ENCODE results near the gene THRAP3.

THRAP3 gene

DNA sequence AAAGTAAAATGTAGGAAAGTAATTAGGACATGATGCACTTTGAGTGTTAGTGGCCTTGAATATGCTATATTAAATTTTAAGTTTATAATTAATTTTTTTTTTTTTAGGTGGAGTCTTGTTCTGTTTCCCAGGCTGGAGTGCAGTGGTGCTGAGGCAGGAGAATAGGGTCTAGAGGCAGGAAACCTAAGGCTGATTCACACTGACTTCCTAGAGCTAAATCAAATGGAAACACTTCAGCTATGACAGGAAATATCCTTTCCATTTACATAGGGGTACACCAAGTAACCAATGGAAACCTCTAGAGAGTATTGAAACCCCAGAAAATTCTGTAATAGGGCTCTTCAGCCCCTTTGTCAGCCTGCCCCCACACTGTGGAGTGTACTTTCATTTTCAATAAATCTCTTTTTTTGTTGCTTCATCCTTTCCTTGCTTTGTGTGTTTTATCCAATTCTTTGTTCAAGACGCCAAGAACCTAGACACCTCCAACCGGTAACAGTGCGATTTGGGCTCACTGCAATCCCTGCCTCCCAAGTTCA, 17.9 kb upstream of the THRAP3 start:
- Histone ChIP-seq H2AFZ (ENCODE audit: insufficient read depth, low read length, poor library complexity) (no peak overlapping the region), H3K14ac (ENCODE audit: low read length) (no peak overlapping the region), H3K23ac (ENCODE audit: low read length) (no peak overlapping the region), H3K9ac (ENCODE audit: low read length) (no peak overlapping the region), H3K9me3 (ENCODE audit: insufficient read depth, low read depth, low read length) (no peaks in the 10 kb centered on the region), H3K79me1 (ENCODE audit: low read length) (no peaks in the 10 kb centered on the region), H3K4me1 (ENCODE audit: control insufficient read depth in 1 of 2, insufficient read depth in 2 of 2, low read length in 2 of 2) (no peaks in the 10 kb centered on the region), H2BK120ac (ENCODE audit: insufficient read depth, low read length, poor library complexity) (no peak overlapping the region), H4K91ac (ENCODE audit: low read depth, low read length) (no peak overlapping the region), H3K27me3 (ENCODE audit: insufficient read depth, low read length) (no peaks in the 10 kb centered on the region), H3K4me2 (ENCODE audit: low read length) (no peak overlapping the region), H3K4ac (ENCODE audit: low read depth, low read length) (no peak overlapping the region), H2AK5ac (ENCODE audit: low read length) (no peak overlapping the region), H4K12ac (ENCODE audit: low read depth, low read length) (no peak overlapping the region), H3K36me3 (ENCODE audit: control insufficient read depth in 1 of 2, insufficient read depth in 2 of 2, low read length in 2 of 2) (no peaks in the 10 kb centered on the region), H3K79me2 (ENCODE audit: control insufficient read depth, insufficient read depth, low read length, poor library complexity) (no peaks in the 10 kb centered on the region), H3K18ac (ENCODE audit: low read length) (no peak overlapping the region), H3K4me3 (ENCODE audit: low read depth, low read length) (no peak overlapping the region), H2BK12ac (ENCODE audit: low read length) (no peak overlapping the region), H4K8ac (ENCODE audit: low read depth, low read length) (no peak overlapping the region), H2BK5ac (ENCODE audit: low read depth, low read length, poor library complexity) (no peak overlapping the region), H3K27ac (ENCODE audit: low read depth, low read length) (no peak overlapping the region)
- no peak for DNase-seq
- no CpG with 5 or more reads among the region's 3 CpGs for WGBS (ENCODE audit: extremely low coverage, insufficient coverage, insufficient read length)

DNA sequence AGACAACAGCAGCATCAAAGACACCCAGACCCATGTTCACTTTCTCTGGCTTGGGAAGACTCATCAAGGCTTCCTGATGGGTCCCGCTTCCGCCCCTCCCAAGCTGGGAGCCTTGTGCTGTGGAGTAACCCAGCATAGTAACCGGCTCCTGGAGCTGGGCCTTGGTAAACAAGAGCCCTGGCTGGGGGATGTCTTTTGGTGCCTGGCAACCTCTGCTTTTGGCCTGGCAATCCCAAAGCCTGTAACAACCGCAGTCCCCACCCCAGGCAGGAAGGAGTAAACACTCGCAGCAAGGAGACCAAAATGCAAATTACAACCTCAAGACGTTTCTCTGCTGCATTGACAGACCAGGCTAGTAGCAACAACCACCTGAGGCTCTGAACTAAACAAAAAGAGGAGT, 16.9 kb upstream of the THRAP3 start:
- H3K9me3 ChIP-seq (ENCODE audit: insufficient read depth, low read depth, low read length), result no peaks in the 10 kb centered on the region
- H2AK5ac ChIP-seq (ENCODE audit: low read length), result no peak overlapping the region
- H3K4ac ChIP-seq (ENCODE audit: low read depth, low read length), result no peak overlapping the region
- no peak overlapping the region for H3K4me3 ChIP-seq (ENCODE audit: low read depth, low read length)
- no peaks in the 10 kb centered on the region for H3K79me2 ChIP-seq (ENCODE audit: control insufficient read depth, insufficient read depth, low read length, poor library complexity)
- H3K18ac ChIP-seq (ENCODE audit: low read length), result no peak overlapping the region
- no CpG with 5 or more reads among the region's 6 CpGs for WGBS (ENCODE audit: extremely low coverage, insufficient coverage, insufficient read length)
- H3K4me2 ChIP-seq (ENCODE audit: low read length), result no peak overlapping the region
- H3K9ac ChIP-seq (ENCODE audit: low read length), result no peak overlapping the region
- H3K14ac ChIP-seq (ENCODE audit: low read length), result no peak overlapping the region
- no peak overlapping the region for H4K91ac ChIP-seq (ENCODE audit: low read depth, low read length)
- H3K79me1 ChIP-seq (ENCODE audit: low read length), result no peaks in the 10 kb centered on the region
- H3K27ac ChIP-seq (ENCODE audit: low read depth, low read length), result no peak overlapping the region
- no peak overlapping the region for H2BK5ac ChIP-seq (ENCODE audit: low read depth, low read length, poor library complexity)
- DNase-seq, result no peak
- H3K4me1 ChIP-seq (ENCODE audit: control insufficient read depth in 1 of 2, insufficient read depth in 2 of 2, low read length in 2 of 2), result no peaks in the 10 kb centered on the region
- H2BK120ac ChIP-seq (ENCODE audit: insufficient read depth, low read length, poor library complexity), result no peak overlapping the region
- no peak overlapping the region for H2AFZ ChIP-seq (ENCODE audit: insufficient read depth, low read length, poor library complexity)
- H3K27me3 ChIP-seq (ENCODE audit: insufficient read depth, low read length), result no peaks in the 10 kb centered on the region
- H3K36me3 ChIP-seq (ENCODE audit: control insufficient read depth in 1 of 2, insufficient read depth in 2 of 2, low read length in 2 of 2), result no peaks in the 10 kb centered on the region
- H4K8ac ChIP-seq (ENCODE audit: low read depth, low read length), result no peak overlapping the region
- H4K12ac ChIP-seq (ENCODE audit: low read depth, low read length), result no peak overlapping the region
- H2BK12ac ChIP-seq (ENCODE audit: low read length), result no peak overlapping the region
- no peak overlapping the region for H3K23ac ChIP-seq (ENCODE audit: low read length)

DNA sequence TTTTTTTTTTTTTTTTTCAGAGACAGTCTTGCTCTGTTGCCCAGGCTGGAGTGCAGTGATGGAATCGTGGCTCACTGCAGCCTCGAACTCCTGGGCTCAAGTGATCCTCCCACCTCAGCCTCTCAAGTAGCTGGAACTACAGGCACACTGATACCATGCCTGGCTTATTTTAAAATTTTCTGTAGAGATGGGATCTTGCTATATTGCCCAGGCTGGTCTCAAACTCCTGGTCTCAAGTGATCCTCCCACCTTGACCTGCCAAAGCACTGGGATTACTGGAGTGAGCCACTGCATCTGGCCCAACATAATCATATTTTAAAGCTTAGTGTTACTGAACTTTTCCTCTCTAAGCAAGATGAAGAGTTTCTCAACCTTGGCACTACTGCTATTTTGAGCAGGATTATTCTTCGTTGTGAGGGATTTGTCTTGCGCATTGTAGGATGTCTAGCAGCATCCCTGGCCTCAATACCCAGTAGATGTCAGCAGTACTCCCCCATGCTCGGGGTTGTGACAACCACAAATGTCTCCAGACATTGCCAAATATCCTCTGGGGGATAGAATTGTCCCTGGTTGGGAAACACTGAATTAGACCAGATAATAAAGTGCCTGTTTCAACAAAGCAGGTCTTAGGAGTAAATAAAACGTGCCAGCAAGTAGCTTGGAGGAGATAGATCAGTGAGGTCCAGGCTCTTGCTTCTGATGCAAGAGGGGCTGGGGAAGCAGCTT, 15.1 kb upstream of the THRAP3 start:
- no CpG with 5 or more reads among the region's 6 CpGs for WGBS (ENCODE audit: extremely low coverage, insufficient coverage, insufficient read length)
- H2BK120ac ChIP-seq (ENCODE audit: insufficient read depth, low read length, poor library complexity), result no peak overlapping the region
- no peak overlapping the region for H4K91ac ChIP-seq (ENCODE audit: low read depth, low read length)
- no peaks in the 10 kb centered on the region for H3K79me1 ChIP-seq (ENCODE audit: low read length)
- H3K4ac ChIP-seq (ENCODE audit: low read depth, low read length), result no peak overlapping the region
- H3K27me3 ChIP-seq (ENCODE audit: insufficient read depth, low read length), result no peaks in the 10 kb centered on the region
- H3K9ac ChIP-seq (ENCODE audit: low read length), result no peak overlapping the region
- no peak overlapping the region for H2BK12ac ChIP-seq (ENCODE audit: low read length)
- peaks cover 0 to 3% of the 10 kb centered on the region in 2 experiments for H3K4me1 ChIP-seq (ENCODE audit: control insufficient read depth in 1 of 2, insufficient read depth in 2 of 2, low read length in 2 of 2)
- no peak overlapping the region for H3K27ac ChIP-seq (ENCODE audit: low read depth, low read length)
- H4K12ac ChIP-seq (ENCODE audit: low read depth, low read length), result no peak overlapping the region
- no peaks in the 10 kb centered on the region for H3K9me3 ChIP-seq (ENCODE audit: insufficient read depth, low read depth, low read length)
- no peaks in the 10 kb centered on the region for H3K36me3 ChIP-seq (ENCODE audit: control insufficient read depth in 1 of 2, insufficient read depth in 2 of 2, low read length in 2 of 2)
- H4K8ac ChIP-seq (ENCODE audit: low read depth, low read length), result no peak overlapping the region
- H2AK5ac ChIP-seq (ENCODE audit: low read length), result no peak overlapping the region
- DNase-seq, result no peak
- no peak overlapping the region for H2BK5ac ChIP-seq (ENCODE audit: low read depth, low read length, poor library complexity)
- no peak overlapping the region for H3K23ac ChIP-seq (ENCODE audit: low read length)
- no peak overlapping the region for H3K4me3 ChIP-seq (ENCODE audit: low read depth, low read length)
- no peak overlapping the region for H3K4me2 ChIP-seq (ENCODE audit: low read length)
- no peak overlapping the region for H3K18ac ChIP-seq (ENCODE audit: low read length)
- no peak overlapping the region for H2AFZ ChIP-seq (ENCODE audit: insufficient read depth, low read length, poor library complexity)
- no peaks in the 10 kb centered on the region for H3K79me2 ChIP-seq (ENCODE audit: control insufficient read depth, insufficient read depth, low read length, poor library complexity)
- no peak overlapping the region for H3K14ac ChIP-seq (ENCODE audit: low read length)

DNA sequence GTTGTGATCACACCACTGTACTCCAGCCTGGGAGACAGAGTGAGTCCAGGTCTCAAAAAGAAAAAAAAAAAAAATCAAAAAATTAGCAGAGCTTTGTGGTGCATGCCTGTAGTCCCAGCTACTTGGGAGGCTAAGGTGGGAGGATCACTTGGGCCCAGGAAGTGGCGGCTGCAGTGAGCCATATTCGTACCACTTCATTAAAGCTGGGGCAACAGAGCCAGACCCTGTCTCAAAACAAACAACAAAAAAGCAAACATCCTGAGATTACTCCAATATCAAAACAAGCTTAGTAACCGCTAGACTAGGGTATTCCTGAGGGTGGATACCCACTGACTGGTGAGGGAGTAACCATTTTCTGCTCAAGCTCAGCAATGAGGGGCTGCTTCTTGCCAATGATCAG, 12.9 kb upstream of the THRAP3 start:
- Histone ChIP-seq H3K79me1 (ENCODE audit: low read length) (no peaks in the 10 kb centered on the region), H2AK5ac (ENCODE audit: low read length) (no peak overlapping the region), H2BK5ac (ENCODE audit: low read depth, low read length, poor library complexity) (no peak overlapping the region), H3K4ac (ENCODE audit: low read depth, low read length) (no peak overlapping the region), H3K18ac (ENCODE audit: low read length) (no peak overlapping the region), H2AFZ (ENCODE audit: insufficient read depth, low read length, poor library complexity) (no peak overlapping the region), H2BK12ac (ENCODE audit: low read length) (no peak overlapping the region), H3K27ac (ENCODE audit: low read depth, low read length) (no peak overlapping the region), H4K12ac (ENCODE audit: low read depth, low read length) (no peak overlapping the region), H3K9ac (ENCODE audit: low read length) (no peak overlapping the region), H3K27me3 (ENCODE audit: insufficient read depth, low read length) (no peaks in the 10 kb centered on the region), H3K36me3 (ENCODE audit: control insufficient read depth in 1 of 2, insufficient read depth in 2 of 2, low read length in 2 of 2) (no peaks in the 10 kb centered on the region), H4K8ac (ENCODE audit: low read depth, low read length) (no peak overlapping the region), H3K4me3 (ENCODE audit: low read depth, low read length) (no peak overlapping the region), H3K4me1 (ENCODE audit: control insufficient read depth in 1 of 2, insufficient read depth in 2 of 2, low read length in 2 of 2) (peaks cover 0 to 3% of the 10 kb centered on the region in 2 experiments), H2BK120ac (ENCODE audit: insufficient read depth, low read length, poor library complexity) (no peak overlapping the region), H4K91ac (ENCODE audit: low read depth, low read length) (no peak overlapping the region), H3K14ac (ENCODE audit: low read length) (no peak overlapping the region), H3K79me2 (ENCODE audit: control insufficient read depth, insufficient read depth, low read length, poor library complexity) (no peaks in the 10 kb centered on the region), H3K23ac (ENCODE audit: low read length) (no peak overlapping the region), H3K4me2 (ENCODE audit: low read length) (no peak overlapping the region), H3K9me3 (ENCODE audit: insufficient read depth, low read depth, low read length) (no peaks in the 10 kb centered on the region)
- WGBS (ENCODE audit: extremely low coverage, insufficient coverage, insufficient read length), result no CpG with 5 or more reads among the region's 3 CpGs
- no peak for DNase-seq

All from trophoblast cell (in vitro differentiated cells and primary cell).